PC-9 (cell line): ENCODE measurements around the gene PRM3.

Experiments used
- EZH2 ChIP-seq: fragments of 200-600 bp; sonication (generic); IDR thresholded peaks from 2 replicates; pipeline ENCODE4 v1.8.0; 2017; ENCODE audit warnings: antibody characterized with exemption, low read depth
- TF ChIP-seq, protein P1 (sequence below): fragments of 200-600 bp; sonication (generic); conservative IDR thresholded peaks from 2 replicates; pipeline ENCODE4 v1.6.1; 2017; ENCODE audit warnings: mixed run types, antibody characterized with exemption, mild to moderate bottlenecking, moderate library complexity

DNA sequence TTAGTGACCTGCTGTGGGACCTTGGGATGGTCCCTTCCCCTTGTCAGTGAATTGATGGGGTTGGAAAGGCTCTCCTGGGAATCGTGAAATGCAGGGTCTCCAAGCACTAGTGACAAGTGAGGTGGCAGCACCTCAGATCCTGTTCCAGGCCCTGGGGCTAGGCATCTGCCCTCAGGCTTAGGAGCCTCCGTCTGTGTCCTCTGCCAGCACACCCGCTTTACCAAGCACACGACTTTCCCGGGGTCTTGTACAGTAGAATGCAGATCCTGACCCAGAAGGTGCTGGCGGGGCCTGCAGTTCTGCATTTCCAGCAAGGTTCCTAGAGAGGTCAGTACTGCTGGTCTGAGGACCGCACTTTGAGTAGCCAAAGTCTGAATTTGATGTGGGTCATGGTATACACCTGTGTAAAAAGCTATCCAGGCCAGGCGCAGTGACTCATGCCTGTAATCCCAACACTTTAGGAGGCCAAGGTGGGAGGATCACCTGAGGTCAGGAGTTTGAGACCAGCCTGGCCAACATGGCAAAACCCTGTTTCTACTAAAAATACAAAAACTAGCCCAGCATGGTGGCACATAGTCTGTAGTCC is 41.0 kb upstream of the PRM3 start:
- TF ChIP-seq, protein P1, sequence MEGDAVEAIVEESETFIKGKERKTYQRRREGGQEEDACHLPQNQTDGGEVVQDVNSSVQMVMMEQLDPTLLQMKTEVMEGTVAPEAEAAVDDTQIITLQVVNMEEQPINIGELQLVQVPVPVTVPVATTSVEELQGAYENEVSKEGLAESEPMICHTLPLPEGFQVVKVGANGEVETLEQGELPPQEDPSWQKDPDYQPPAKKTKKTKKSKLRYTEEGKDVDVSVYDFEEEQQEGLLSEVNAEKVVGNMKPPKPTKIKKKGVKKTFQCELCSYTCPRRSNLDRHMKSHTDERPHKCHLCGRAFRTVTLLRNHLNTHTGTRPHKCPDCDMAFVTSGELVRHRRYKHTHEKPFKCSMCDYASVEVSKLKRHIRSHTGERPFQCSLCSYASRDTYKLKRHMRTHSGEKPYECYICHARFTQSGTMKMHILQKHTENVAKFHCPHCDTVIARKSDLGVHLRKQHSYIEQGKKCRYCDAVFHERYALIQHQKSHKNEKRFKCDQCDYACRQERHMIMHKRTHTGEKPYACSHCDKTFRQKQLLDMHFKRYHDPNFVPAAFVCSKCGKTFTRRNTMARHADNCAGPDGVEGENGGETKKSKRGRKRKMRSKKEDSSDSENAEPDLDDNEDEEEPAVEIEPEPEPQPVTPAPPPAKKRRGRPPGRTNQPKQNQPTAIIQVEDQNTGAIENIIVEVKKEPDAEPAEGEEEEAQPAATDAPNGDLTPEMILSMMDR, result no peak
- no peak for TF ChIP-seq EZH2
